Adrenal gland (tissue), 5 donors: ENCODE data around the gene CLEC11A.

Source experiments
- POLR2A ChIP-seq, 2 donors: fragments of 450-650 bp; IDR thresholded peaks; one replicate each; pipeline ENCODE4 v1.6.1; 2017; ENCODE audit warnings: antibody characterized with exemption in 2 of 2, mild to moderate bottlenecking in 2 of 2, moderate library complexity in 1 of 2
- TF ChIP-seq, protein P1 (sequence below), 6 experiments: fragments of 450-650 bp in 4 of 6; fragments of 200-600 bp in 2 of 6; sonication (generic) in 1 of 6; IDR thresholded peaks; 1 replicate in 5 of 6; 2 replicates in 1 of 6; pipeline versions ENCODE4 v1.5.1 to v1.8.0; 2016 to 2021; ENCODE audit warnings: antibody characterized with exemption in 6 of 6, mild to moderate bottlenecking in 2 of 6, moderate library complexity in 1 of 6
- donor health status: DM: no; HTN: no; CAD: no.

DNA sequence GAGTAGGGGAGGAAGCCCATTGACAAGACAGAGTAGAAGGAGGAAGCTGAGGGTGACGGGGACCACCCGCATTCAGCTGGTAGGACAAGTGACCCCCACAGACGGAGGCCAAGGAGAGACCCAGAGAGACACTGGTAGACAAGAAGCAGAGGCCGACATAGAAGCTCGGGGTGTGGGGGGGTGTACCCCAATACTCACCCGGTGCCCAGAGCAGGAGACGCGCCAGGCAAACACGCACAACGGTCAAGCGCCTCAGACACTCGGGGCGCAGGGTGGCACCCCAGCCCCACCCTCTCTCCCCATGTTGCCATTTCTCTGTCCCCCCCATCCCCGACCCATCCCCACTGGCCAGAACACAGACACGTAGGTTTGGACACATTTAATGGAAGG lies 27.1 kb upstream of the CLEC11A start:
- TF ChIP-seq, protein P1, sequence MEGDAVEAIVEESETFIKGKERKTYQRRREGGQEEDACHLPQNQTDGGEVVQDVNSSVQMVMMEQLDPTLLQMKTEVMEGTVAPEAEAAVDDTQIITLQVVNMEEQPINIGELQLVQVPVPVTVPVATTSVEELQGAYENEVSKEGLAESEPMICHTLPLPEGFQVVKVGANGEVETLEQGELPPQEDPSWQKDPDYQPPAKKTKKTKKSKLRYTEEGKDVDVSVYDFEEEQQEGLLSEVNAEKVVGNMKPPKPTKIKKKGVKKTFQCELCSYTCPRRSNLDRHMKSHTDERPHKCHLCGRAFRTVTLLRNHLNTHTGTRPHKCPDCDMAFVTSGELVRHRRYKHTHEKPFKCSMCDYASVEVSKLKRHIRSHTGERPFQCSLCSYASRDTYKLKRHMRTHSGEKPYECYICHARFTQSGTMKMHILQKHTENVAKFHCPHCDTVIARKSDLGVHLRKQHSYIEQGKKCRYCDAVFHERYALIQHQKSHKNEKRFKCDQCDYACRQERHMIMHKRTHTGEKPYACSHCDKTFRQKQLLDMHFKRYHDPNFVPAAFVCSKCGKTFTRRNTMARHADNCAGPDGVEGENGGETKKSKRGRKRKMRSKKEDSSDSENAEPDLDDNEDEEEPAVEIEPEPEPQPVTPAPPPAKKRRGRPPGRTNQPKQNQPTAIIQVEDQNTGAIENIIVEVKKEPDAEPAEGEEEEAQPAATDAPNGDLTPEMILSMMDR (IDR thresholded peaks at IDR 0.05): no peak
- no peak for TF ChIP-seq POLR2A (IDR thresholded peaks at IDR 0.05)
